HK-2 (cell line): ENCODE measurements around the gene ZC3HAV1.
"Not testable (repeated sequence)": the region's sequence is repeated elsewhere in the genome, so short reads cannot be mapped to it uniquely, and the experiment has no call there.

ENCODE experiments used
- DNase-seq: peaks from one replicate; pipeline ENCODE4 v3.0.0-alpha.2; 2018; ENCODE audit not compliant: unreplicated experiment

ZC3HAV1 gene

DNA sequence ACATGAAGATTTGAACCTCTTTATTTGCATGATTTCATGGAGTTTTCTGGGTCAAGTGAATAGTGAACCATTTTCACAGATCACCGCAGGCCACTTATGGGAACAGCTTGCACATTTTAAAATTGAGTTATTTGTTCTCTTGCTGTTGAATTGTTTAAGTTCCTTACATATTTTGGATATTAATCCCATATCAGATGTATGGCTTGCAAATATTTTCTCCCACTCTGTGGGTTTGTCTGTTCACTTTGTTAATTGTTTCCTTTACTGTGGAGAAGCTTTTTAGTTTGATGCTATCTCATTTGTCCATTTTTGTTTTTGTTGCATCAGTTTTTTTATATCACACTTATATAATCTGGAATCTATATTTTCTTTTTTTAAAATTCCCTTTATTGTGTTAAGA lies 59.6 kb downstream of the ZC3HAV1 start:
- DNase-seq = no peak

DNA sequence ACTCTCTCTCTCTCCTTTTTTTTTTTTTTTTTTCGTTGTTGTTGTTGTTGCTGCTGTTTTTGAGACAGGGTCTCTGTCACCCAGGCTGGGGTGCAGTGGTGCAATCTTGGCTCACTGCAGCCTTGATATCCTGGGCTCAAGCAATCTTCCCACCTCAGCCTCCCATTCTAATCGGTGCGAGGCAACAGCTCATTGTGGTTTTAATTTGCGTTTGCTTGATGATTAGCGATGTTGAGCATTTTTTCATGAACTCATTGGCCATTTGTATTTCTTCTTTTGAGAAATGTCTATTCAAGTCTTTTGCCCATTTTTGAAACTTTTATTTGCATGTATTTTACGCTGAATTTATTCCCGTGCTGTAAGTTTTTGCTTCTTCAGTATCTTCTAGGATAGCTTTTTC lies 60.4 kb downstream of the ZC3HAV1 start:
- DNase-seq = no peak

DNA sequence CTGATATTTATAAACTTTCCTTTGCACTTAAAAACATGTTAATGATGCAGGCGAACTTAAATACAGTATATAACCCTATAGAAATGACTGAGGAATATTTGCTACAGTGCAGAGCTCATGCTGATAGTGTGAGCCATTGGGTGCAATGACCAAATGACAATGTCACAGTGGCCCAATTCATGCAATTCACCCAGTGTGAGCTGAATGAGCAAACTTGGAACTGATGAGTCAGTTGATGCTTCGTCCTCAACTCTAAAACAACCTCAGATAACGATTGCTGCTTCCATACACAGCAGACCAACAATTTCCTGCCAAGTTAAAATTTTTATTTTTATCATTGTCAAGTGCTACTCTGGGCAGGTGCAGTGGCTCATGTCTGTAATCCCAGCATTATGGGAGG lies 61.5 kb downstream of the ZC3HAV1 start:
- DNase-seq = no peak

DNA sequence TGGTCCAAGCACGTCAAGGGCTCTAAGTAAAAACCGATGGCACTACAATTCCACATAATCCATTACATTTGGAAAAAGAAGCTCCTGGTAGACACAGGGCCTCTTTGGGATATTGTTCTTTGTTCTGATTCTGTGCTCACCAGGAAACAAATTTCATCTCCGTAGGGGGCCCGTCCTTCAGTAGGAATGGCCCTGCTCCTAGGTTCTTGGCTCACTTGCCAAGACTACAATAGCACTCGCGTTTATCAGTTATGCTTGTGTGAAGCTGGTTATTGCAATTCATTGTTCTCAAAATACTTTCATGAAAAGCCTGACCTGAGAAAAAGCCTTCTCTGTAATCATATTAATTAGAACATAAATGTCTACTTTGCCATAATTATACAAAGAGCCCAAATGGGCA lies 63.4 kb downstream of the ZC3HAV1 start:
- DNase-seq = no peak

DNA sequence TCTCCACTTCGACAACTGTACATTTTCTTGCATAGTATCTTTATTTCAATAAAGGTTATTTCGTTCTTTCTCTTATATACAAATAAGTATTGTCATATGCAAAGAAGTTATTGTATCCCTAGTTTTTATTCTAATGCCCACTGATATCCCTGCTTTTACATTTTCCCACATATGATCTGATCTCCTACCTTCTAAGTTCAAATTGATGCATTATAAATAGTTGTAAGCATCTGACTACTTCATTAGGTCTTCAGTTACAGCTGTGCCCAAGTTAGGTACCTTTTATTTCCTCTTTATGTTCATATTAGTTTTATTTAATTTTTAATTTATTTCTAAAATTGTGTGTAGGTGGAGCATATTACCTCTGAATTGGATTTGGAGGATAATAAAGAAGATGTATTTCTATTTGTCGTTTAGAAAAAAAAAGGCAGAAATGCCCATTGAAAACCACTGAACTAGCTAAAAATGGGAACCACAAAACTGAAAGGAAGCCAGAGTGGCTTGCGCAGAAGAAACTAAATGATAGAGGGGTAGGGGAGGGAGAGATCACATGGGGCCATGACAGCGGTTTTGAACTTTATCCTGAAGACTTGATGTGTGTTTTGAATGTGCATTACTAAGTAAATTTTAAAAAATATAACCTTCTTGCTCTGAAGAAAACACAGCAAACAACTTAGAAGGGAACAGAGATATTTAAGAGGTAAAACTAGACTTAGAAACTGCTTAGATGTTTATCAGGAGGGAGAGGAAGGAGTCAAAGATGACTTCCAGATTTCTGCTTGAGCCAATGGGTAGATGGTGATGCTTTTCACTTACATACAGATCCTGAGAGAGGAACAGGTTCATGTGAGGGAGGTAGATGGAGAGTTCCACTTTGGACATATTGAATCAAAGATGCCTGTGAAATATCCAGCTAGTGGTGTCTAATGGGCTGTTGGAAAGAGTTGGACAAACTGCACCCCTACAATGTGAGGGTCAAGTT lies 64.4 kb downstream of the ZC3HAV1 start:
- no peak for DNase-seq

DNA sequence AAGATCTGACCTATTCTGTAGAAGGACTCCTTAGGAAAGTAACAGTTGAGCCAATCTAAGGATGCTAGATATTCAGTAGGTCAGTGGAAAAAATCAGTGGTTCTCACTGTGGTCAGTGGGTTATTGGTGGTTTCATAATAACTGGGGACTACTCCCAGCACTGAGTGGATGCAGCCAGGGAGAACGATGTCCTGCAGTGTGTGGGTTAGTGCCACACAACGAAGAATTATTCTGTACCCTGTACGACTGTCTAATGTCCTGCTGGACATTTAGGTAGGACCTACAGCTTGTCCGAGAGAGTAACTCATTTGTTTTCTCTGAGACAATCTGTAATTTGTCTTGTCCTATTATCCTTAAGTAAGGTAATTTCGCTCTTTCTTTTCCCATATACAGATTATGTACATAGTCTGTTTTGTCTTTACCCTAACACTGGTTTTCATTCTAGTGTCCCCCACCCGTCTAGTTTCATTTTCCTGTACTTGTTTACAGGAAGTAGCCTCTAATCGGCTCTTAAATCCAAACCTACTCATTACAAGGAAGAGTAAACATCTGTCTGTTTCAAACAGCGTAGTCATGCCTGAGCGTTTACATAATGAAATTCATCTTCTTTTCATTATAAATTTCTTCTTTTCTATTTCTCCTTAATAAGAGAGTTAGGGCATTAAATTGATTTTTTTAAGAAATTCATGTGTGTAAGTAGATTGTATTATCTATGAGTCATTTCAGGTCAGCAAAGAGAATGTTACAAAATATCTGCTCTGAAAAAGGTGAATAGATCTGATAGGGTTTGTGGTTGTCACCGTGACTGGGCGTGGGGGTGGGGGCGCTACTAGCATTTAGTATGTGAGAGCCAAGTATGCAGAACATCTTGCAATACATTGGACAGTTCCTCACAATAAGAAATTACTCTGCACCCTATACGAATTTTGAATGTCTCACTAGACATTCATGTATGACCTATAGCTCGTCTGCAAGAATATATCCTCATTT lies 65.4 kb downstream of the ZC3HAV1 start:
- no peak for DNase-seq

DNA sequence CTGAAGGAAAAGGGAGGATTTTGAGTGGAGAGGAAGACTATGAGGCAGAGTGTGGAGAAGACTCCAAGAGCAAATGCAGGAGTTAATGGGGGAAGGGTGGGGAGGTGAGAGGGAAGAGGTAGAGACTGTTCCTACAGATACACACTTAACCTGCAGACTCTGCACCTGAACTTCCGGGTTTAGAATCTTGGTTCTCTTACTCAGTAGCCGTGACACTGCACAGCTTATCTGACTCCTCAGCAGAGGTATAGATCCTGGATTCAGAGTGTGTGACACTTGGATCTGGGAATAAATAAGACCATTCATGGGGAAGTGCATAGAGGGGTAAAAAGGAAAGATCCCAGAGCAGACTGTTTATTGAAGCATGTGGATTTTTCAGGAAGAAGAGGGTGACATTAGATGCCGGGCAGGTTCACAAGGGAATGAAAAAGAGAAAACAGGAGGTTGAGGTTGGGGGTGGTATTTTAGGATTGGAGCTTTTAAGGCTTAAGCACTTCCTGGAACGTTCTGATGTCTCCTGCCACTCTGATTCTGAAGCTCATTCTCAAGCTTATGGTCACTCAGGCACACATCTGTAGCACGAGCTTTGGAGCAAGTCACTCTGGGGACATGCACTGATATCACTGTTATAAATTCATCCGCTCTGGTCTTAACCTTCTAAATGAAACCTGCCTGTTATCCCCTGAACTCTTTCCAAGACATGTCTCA lies 68.0 kb downstream of the ZC3HAV1 start:
- no peak for DNase-seq

DNA sequence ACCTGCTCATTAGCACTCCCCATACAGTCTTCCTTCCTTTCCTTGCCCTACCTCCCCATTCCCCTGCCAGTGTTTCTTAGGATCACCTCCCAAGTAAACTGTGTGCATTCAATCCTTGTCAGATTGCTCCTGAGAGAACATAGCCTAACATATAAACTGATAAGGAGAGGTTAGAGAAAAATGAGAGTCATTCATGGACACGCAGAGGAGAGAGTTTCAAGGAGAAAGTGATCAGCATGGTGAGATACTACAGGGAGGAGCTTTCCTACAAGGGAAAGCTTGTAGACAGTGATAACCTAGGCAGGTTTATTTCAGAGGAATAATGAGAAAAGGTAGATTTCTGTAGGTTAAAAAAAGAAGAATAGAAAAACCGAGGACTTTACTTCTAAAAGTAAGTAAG lies 70.8 kb downstream of the ZC3HAV1 start:
- DNase-seq = no peak

DNA sequence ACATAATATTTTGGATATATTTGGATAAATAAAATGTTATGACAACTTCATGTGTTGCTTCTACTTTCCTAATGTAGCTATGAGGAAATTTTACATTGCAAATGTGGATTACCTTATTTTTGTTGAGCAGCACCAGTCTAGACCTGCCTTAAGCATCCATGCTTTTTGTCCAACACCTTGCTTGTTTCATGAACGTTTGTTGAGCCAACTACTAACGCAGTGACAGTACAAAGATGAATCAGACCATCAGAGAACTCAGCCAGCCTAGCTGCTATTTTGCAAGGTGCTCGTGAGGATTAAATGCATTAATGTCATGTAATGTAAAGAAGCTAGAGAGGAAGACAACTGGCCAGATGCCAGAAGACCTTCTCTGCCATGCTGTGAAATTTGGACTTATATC lies 72.6 kb downstream of the ZC3HAV1 start:
- DNase-seq = no peak

DNA sequence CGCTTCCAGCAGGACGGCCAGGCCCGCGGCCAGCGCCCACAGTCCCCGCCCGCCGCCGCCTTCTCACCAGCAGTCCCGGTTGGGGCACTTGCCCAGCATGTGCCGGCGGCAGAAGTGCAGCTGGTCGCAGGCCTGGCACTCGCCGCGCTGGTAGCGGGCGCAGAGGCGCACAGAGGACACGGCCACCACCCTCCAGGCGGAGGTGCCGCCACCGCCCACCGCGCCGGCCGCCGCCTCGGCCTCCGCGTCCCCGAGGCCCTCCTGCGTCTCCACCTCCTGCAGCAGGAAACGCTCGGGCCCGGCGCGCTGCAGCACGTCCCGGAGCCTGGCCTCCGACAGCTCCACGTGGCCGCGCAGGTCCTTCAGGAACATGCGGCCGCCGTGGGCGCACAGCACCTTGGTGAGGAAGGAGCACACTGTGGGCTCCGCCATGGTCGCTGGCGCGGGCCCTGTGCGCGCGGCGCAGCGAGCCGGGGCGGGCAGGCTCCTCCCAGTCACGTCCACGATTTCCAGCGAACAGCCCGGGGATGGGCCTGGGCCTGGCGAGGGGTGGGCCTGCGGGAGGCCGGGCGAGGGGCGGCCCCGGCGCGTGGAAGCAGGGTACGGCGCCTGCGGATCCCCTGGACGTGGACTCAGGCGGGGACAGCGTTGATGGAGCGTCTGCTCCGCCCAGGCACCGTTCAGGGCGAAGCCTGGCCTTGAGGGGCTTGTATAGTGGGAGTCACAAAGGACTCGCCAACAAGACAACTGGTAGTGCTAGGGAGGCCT lies 73.8 kb downstream of the ZC3HAV1 start, which contains the start of gene ZC3HAV1L:
Gene ZC3HAV1L, minus strand, starts transcription at position 457 of the 768 bp plus-strand sequence. Its CDS starts 25 bp downstream, at position 432.
- DNase-seq = peak; percentile 86

DNA sequence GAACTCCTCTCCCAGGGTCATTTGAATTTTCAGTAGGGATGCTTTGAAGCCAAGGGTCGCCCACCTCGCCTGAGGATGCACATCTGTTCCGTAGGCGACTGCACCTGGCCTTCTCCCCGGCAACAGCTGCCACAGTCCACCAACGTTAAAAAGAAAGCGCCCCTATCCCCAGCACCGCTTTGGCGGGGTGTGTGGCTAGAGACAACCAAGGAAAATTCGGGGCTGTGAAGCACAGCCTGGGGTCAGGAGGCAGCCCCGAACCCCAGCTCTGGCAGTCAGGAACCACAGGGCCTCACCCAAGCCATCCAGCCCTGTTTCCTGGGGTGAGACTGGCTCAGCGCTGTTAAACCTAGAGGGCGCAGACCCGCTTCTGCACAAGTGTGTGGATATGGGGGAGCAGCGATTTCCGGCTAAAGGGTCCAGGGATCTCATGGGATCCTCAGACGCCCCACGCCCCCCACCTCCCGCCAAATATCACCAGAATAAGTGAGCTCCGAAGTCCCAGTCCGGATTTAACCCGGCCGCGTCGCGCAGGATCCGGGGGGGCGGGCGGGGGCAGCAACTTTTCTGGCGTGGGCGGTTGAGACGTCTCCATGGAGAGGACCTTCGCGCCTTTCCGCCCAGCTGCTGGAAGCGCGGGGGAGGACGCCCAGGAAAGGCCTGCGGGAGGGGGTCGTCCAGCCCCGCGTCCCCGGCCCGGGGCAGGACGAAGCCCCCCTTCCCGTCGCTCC lies 74.5 kb downstream of the ZC3HAV1 start:
- peak; percentile 48 for DNase-seq

DNA sequence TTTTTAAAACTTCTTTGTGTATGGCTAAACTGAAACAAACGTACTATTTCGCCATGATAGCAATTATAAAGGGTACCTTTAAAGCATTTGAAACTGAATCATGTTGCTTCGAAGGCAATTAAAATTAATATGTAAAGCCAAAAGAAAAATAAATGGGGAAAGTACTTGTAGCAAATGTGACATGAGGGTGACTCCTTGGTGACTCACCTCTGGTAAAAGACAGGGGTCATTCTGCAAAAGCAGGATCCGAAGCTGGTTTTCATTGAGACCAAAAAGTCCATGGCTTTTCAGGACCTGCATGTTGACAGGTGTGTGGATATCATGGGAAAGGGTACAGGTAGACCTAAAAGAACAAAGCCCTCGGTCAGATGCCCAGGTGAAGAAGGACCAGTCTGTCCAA lies 75.2 kb downstream of the ZC3HAV1 start:
- no peak for DNase-seq

DNA sequence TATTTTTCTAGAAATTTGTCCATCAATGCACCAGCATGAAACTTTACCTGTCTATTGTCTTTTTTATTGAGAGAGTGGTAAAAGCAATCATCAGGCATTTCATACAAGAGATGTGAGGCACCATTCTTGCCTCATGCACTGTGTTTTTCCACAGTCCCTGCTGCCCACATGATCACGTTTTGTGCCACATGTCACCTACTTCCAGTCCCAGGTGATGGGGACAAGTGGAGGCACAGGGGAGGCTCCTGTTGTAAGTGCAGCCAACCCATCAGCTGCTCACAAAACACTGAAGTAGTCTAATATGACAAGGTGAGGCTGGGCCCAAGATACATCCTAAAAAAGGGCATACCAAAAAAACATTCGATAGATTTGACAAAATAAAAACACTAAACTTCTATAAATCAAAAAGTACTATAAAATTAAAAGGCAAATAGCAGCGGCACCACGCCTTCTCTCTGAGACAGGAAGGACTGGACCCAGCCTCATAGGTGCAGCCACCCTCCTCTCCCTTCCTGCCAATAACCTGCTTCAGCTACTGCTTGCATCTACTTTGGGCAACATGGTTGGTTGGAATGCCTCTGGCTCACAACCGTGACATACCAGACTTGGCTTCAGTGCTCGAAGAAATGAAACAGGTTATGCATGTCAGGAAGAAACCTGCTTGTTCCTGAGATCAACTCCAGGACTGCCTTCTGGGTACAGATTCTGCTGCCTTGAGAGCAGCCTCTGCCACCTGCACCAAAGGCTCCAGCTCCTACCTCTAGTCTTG lies 76.0 kb downstream of the ZC3HAV1 start:
- DNase-seq = no peak

DNA sequence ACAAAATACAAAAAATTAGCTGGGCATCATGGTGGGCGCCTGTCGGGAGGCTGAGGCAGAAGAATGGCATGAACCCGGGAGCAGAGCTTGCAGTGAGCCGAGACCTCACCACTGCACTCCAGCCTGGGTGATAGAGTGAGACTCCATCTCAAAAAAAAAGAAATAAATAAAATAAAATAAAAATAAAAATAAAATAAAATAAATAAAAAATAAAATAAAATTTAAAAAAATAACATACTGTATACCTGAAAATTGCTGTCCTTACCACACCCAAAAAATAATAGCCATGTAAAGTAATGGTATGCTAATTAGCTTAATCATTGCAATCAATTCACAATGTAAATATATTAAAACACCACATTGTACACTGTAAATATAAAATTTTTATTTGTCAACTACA lies 77.0 kb downstream of the ZC3HAV1 start:
- no peak for DNase-seq

DNA sequence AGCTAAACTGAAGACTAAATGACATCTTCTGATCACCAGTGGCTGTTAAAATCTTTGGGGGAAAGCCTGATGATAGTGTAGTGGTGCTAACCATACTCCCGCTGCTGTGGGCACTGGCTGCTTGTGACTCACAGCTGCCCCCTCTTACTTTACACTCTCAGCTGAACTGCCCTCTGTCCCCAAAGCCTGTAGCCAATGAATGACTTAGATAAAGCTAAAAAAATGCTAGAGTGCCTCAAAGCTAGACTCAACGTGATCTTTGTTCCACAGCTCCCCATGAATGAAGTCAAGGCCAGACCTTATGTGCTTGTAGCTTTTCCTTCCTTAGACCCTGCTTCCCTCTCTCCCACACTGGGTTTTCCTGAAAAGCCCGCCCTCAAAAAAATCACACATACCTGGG lies 80.2 kb downstream of the ZC3HAV1 start:
- DNase-seq = no peak

DNA sequence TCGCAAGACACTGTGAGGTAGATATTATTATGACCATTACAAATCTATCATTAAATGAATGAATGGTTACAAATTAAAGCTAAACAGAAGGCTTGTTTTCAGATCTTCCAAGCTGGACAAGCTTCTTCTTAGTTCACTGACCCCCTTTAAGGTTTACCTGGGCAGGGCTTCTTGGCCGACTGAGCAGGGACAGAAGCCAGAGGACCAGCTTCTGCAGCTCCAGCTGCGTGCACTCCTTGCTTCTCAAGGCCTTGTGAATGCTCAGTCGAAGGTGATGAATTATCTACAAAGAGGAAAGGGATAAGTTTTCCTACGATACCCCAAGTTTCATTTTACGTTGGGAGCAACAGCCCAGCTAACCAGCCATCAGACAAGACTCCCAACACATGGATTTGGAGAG lies 83.0 kb downstream of the ZC3HAV1 start:
- no peak for DNase-seq

DNA sequence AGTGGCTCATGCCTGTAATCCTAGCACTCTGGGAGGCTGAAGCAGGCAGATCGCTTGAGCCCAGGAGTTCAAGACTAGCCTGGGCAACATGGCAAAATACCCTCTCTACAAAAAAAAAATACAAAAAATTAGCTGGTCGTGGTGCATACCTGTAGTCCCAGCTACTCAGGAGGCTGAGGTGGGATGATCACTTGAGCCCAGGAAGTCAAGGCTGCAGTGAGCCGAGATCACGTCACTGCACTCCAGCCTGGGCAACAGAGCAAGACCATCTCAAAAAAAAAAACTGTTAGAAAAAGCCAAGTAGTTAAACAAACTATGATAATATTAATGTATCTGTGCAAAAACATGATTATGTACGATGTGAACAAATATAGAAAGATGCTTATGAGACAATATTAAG lies 83.7 kb downstream of the ZC3HAV1 start:
- not testable (repeated sequence) for DNase-seq

DNA sequence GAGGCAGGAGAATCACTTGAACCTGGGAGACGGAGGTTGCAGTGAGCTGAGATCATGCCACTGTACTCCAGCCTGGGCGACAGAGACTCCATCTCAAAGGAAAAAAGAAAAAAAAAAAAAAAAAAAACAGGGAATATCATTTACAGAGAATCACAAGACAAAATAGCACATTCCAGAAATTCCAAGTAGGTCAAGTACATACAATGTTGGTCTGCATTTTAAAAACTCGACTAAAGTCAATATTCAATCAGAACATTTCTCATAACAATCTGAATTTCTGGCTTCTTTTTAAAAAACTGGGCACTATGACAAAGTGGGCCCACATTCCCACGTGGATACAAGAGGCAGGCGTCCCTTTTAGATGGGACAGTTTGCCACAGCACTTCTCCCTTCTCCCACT lies 86.4 kb downstream of the ZC3HAV1 start:
- no peak for DNase-seq

DNA sequence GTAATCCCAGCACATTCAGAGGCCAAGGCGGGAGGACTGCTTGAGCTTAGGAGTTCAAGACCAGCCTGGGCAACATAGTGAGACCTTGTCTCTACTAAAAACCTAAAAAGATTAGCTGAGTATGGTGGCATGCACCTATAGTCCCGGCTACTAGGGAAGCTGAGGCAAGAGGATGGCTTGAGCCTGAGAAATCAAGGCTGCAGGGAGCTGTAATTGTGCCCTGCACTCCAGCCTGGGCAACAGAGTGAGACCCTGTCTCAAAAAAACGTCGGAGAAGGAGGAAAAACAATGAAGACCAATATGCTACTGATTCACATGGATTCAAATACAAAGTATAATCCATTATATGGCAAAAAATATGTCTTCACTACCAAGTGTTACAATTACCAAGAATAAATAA lies 87.2 kb downstream of the ZC3HAV1 start:
- DNase-seq = no peak

DNA sequence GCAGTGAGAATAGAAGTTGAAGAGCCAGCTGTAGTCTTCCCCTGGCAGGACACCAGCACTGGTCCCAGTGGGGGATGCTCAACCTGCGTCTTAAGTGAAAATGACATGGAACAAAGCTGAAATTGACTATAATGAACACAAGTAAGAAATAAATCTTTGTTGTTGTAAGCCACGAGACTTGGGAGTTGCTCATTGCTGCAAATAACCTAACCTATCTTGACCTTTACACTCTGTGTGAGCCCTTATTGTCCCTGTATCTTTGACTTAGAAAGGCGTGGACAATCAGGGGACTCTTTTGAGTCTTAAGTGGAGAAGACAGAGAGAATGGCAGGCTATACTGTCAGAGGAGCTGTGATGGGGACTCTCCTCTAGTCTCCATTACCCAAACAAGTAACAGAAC lies 90.6 kb downstream of the ZC3HAV1 start:
- no peak for DNase-seq
